Lung (tissue), 12 donors: ENCODE results near the gene GBE1. TPM values are rescaled to one million over a fixed set of nuclear protein-coding genes. Genes with fewer than 3 reads are reported as not detected.

ENCODE experiments used
- ATAC-seq: fragments of 200-7000 bp; cut with Tn5 transposase; one replicate; pipeline ENCODE4 v1.9.1; 2020; ENCODE audit warnings: moderate number of reproducible peaks; ENCODE audit not compliant: insufficient read depth, low FRiP score
- DNase-seq, 3 donors: peaks; one replicate each; pipeline ENCODE4 v3.0.0-alpha.2; 2013 to 2017
- H3K27ac ChIP-seq, 2 donors: one replicate each; pipeline ENCODE4 v1.5.1; 2013; ENCODE audit warnings: mild to moderate bottlenecking in 2 of 2, moderate library complexity in 2 of 2, control low read depth in 1 of 2, inconsistent platforms in 1 of 2, low read depth in 1 of 2, low read length in 1 of 2
- H3K27me3 ChIP-seq, 3 donors: one replicate each; pipeline ENCODE4 v1.5.1; 2013; ENCODE audit warnings: low read length in 2 of 3; ENCODE audit not compliant: control insufficient read depth in 3 of 3, insufficient read depth in 3 of 3
- H3K36me3 ChIP-seq, 4 donors: one replicate each; pipeline ENCODE4 v1.5.1; 2013; ENCODE audit warnings: low read length in 4 of 4, mild to moderate bottlenecking in 1 of 4, moderate library complexity in 1 of 4; ENCODE audit not compliant: control insufficient read depth in 4 of 4, insufficient read depth in 4 of 4
- H3K4me1 ChIP-seq, 5 donors: one replicate each; pipeline ENCODE4 v1.5.1; 2013; ENCODE audit warnings: low read length in 5 of 5, mild to moderate bottlenecking in 2 of 5, moderate library complexity in 1 of 5; ENCODE audit not compliant: control insufficient read depth in 5 of 5, insufficient read depth in 5 of 5
- H3K4me3 ChIP-seq: one replicate; pipeline ENCODE4 v1.5.1; 2013; ENCODE audit warnings: mild to moderate bottlenecking, control low read depth, moderate library complexity
- H3K9ac ChIP-seq, 2 donors: one replicate each; pipeline ENCODE4 v1.5.1; 2013; ENCODE audit warnings: low read length in 2 of 2, control low read depth in 1 of 2; ENCODE audit not compliant: insufficient read depth in 1 of 2
- H3K9me3 ChIP-seq, 4 donors: one replicate each; pipeline ENCODE4 v1.5.1; 2013; ENCODE audit warnings: low read length in 3 of 4, mild to moderate bottlenecking in 1 of 4, moderate library complexity in 1 of 4; ENCODE audit not compliant: control insufficient read depth in 4 of 4, insufficient read depth in 3 of 4
- WGBS, 2 donors: extraction: QIAGEN DNeasy Blood & Tissue Kit; methylation state at CpG; one replicate each; pipeline ENCODE4 v1.1.7; 2013; 5-methylcytosine and 5-hydroxymethylcytosine counted together
- polyA plus RNA-seq, 2 donors: library from polyadenylated mRNA; stranded (reverse); fragments of 200-250 nt; gene quantifications; one replicate each; pipeline ENCODE4 v1.2.1, GENCODE V29; 2013
- total RNA-seq, 2 donors: library from RNA; depleted of rRNA in 1 of 2; stranded (reverse); fragments of >200 nt in 1 of 2; gene quantifications; one replicate each; pipeline ENCODE4 v1.2.1, GENCODE V29; 2014 to 2021
- TF ChIP-seq, protein P1 (sequence below): IDR thresholded peaks from 2 replicates; pipeline ENCODE4 v1.5.1; 2012; ENCODE audit warnings: mild to moderate bottlenecking; ENCODE audit errors: control extremely low read depth, extremely low read depth
- donor health status: control.
- donor health status: control.
- donor health status: Bipolar disorder and iron deficiency.
- donor health status: healthy.
- donor health status: DM: yes; HTN: yes; CAD: no.

Gene GBE1
- total and polyA plus RNA-seq, 4 donors, result 10.5 to 39.1 (median 31.6) TPM

DNA sequence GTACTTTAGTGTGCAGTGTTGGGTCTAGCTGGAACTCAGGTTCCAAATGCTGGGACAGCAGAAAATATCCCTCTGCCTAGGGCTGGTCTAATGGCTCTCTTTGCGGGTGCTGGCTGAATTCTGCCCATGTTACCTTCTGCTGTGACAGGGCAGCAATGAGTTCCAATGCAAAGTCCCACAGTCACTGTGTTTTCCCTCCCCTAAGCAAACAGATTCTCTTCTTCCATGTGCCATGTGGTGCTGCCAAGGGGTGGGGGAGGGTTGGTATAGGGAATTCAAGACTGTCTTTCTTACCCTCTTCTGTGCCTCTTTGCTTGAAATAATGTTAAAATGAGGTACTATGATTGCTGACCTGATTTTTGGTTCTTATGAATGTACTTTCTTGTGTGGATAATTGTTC, 229.6 kb downstream of the GBE1 start:
- peaks cover 0 to 2% (median 0%) of the 10 kb centered on the region in 5 donors for H3K4me1 ChIP-seq
- H3K36me3 ChIP-seq, result peaks cover 0 to 44% (median 6%) of the 10 kb centered on the region in 4 donors
- no peaks in the 10 kb centered on the region for H3K9me3 ChIP-seq
- H3K4me3 ChIP-seq, result no peak overlapping the region
- no peak overlapping the region for H3K9ac ChIP-seq
- ATAC-seq (no peak), DNase-seq (no peak)
- TF ChIP-seq, protein P1, sequence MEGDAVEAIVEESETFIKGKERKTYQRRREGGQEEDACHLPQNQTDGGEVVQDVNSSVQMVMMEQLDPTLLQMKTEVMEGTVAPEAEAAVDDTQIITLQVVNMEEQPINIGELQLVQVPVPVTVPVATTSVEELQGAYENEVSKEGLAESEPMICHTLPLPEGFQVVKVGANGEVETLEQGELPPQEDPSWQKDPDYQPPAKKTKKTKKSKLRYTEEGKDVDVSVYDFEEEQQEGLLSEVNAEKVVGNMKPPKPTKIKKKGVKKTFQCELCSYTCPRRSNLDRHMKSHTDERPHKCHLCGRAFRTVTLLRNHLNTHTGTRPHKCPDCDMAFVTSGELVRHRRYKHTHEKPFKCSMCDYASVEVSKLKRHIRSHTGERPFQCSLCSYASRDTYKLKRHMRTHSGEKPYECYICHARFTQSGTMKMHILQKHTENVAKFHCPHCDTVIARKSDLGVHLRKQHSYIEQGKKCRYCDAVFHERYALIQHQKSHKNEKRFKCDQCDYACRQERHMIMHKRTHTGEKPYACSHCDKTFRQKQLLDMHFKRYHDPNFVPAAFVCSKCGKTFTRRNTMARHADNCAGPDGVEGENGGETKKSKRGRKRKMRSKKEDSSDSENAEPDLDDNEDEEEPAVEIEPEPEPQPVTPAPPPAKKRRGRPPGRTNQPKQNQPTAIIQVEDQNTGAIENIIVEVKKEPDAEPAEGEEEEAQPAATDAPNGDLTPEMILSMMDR, result no peak
- no peak overlapping the region for H3K27ac ChIP-seq
- no peaks in the 10 kb centered on the region for H3K27me3 ChIP-seq
- WGBS, 2 donors, result 97 to 100% methylated on average over 1 of the region's 1 CpG

DNA sequence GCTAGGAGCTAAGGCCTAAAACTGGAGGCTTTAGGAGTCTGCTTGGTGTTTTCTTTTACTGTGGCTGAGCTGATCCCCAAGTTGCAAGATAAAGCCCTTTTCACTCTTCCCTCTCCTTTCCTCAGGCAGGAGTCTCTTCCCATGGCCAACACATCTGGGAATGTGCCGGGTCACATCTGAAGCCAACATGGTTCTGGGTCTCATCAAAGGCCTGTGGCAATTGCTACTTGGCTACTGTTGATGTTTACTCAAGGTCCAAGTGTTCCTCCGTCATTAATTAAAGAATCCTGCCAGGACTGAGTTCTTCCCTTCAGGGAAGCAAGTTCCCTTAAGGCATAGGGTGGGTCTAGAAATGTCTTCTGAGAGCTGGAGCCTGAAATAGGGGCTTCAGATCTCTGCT, 230.2 kb downstream of the GBE1 start:
- DNase-seq (no peak), ATAC-seq (no peak)
- Histone ChIP-seq H3K27me3 (no peaks in the 10 kb centered on the region), H3K27ac (no peak overlapping the region), H3K36me3 (peaks cover 0 to 41% (median 6%) of the 10 kb centered on the region in 4 donors), H3K4me3 (no peak overlapping the region), H3K4me1 (peaks cover 0 to 2% (median 0%) of the 10 kb centered on the region in 5 donors), H3K9ac (no peak overlapping the region), H3K9me3 (no peaks in the 10 kb centered on the region)
- TF ChIP-seq, protein P1, result no peak
- 84 to 93% methylated on average over 2 of the region's 2 CpGs for WGBS, 2 donors

DNA sequence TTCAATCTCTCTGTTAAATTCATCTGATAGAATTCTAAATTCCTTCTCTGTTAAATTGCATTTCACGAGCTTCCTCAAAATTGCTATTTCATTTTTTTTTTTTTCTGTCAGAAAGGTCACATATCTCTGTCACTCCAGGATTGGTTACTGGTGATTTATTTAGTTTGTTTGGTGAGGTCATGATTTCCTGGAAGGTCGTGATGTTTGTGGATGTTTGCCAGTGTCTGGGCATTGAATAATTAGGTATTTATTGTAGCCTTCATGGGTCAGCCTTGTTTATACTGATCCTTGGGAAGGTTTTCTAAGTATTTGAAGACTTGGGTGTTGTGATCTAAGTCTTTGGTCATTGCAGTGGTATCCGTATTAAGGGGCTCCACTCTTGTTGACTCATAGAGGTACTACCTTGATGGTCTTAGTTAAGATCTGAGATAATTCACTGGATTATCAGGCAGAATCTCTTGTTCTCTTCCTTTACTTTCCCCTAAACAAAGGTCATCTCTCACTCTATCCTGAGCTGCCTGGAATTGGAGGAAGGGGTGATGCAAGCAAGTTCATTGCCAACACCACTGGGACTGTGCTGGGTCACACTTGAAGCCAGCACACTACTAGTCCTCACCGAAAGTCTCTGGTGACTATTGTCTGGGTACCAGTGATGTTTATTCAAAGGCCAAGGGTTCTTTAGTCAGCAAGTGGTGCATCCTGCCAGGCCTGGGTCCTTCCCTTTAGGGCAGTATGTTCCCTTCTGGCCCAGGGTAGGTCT, 231.1 kb downstream of the GBE1 start:
- no peak for DNase-seq
- Histone ChIP-seq H3K27me3 (no peaks in the 10 kb centered on the region), H3K27ac (no peak overlapping the region), H3K9ac (no peak overlapping the region), H3K9me3 (no peaks in the 10 kb centered on the region), H3K4me1 (peaks cover 0 to 2% (median 0%) of the 10 kb centered on the region in 5 donors), H3K4me3 (no peak overlapping the region), H3K36me3 (peaks cover 0 to 38% (median 6%) of the 10 kb centered on the region in 4 donors)
- 74 to 83% methylated on average over 4 of the region's 4 CpGs for WGBS, 2 donors
- TF ChIP-seq, protein P1, result no peak
- ATAC-seq, result no peak
